Transverse colon (tissue), 4 donors: ENCODE data around the gene CDADC1. TPM values are rescaled to one million over a fixed set of nuclear protein-coding genes. Genes with fewer than 3 reads are reported as not detected.

ENCODE experiments used
- DNase-seq: peaks from one replicate; pipeline ENCODE4 v3.0.0-alpha.2; 2019
- H3K27ac ChIP-seq, 4 donors: fragments of 200-600 bp; sonication (generic); 2 replicates each; pipeline ENCODE4 v1.5.1; 2016 to 2018; ENCODE audit warnings: inconsistent platforms in 4 of 4
- H3K27me3 ChIP-seq: fragments of 200-600 bp; sonication (generic); 2 replicates; pipeline ENCODE4 v1.5.1; 2017; ENCODE audit warnings: inconsistent platforms
- H3K36me3 ChIP-seq, 4 donors: fragments of 200-600 bp; sonication (generic); 2 replicates each; pipeline ENCODE4 v1.5.1; 2017 to 2019; ENCODE audit warnings: inconsistent platforms in 4 of 4
- H3K4me1 ChIP-seq, 4 donors: fragments of 200-600 bp; sonication (generic); 2 replicates each; pipeline ENCODE4 v1.5.1; 2017 to 2020; ENCODE audit warnings: inconsistent platforms in 4 of 4
- H3K4me3 ChIP-seq, 4 donors: fragments of 200-600 bp; sonication (generic); 1 replicate in 1 of 4; 2 replicates in 3 of 4; pipeline versions ENCODE4 v1.5.1 to v1.6.1; 2017 to 2019; ENCODE audit warnings: inconsistent platforms in 4 of 4
- H3K9me3 ChIP-seq, 2 donors: fragments of 200-600 bp; sonication (generic); 2 replicates each; pipeline ENCODE4 v1.5.1; 2017 to 2019; ENCODE audit warnings: inconsistent platforms in 2 of 2
- CTCF ChIP-seq, 5 experiments: fragments of 200-600 bp in 3 of 5; fragments of 450-650 bp in 2 of 5; sonication (generic) in 3 of 5; IDR thresholded peaks; 1 replicate in 2 of 5; 2 replicates in 3 of 5; pipeline ENCODE4 v1.5.1; 2016 to 2017; ENCODE audit warnings: antibody characterized with exemption in 5 of 5, inconsistent platforms in 3 of 5, mild to moderate bottlenecking in 2 of 5, moderate library complexity in 1 of 5
- EP300 ChIP-seq: sonication (generic); formaldehyde crosslinking; IDR thresholded peaks from one replicate; pipeline ENCODE4 v1.6.1; 2017; ENCODE audit warnings: antibody characterized with exemption, low read depth
- POLR2A ChIP-seq: fragments of 450-650 bp; IDR thresholded peaks from one replicate; pipeline ENCODE4 v1.6.1; 2016; ENCODE audit warnings: antibody characterized with exemption, mild to moderate bottlenecking, moderate library complexity
- POLR2AphosphoS5 ChIP-seq, 3 donors: sonication (generic); formaldehyde crosslinking; IDR thresholded peaks; one replicate each; pipeline ENCODE4 v1.6.1; 2016; ENCODE audit warnings: antibody characterized with exemption in 3 of 3
- WGBS, 2 donors: methylation state at CpG; one replicate each; pipeline ENCODE4 v1.1.5; 2018; ENCODE audit warnings: low coverage in 1 of 2; 5-methylcytosine and 5-hydroxymethylcytosine counted together
- in situ Hi-C, 4 donors: fragments of 200-750 bp; cut with MboI; loops; one replicate each; pipeline versions ENCODE4 v1.15.0 to v1.15.1; 2017; ENCODE audit warnings: low sequenced_read_pairs in 3 of 4, low pct_ligation_motif_present in 1 of 4, low pct_unique_long_range_greater_than_20kb in 1 of 4
- intact Hi-C: fragments of 100-400 bp; cut with DNase I; formaldehyde crosslinking; loops from one replicate; pipeline ENCODE4 v1.15.1; 2023; ENCODE audit warnings: low total_unique reads
- total RNA-seq, 4 donors: library from RNA; depleted of rRNA; stranded (reverse); fragments of >200 nt; gene quantifications; one replicate each; pipeline ENCODE4 v1.1.0, GENCODE V29; 2016

CDADC1 gene
- total RNA-seq, 4 donors from 2014 or later = 0.75 to 7.9 (median 3.9) TPM

GRCh38 chr13:49210669-49211068 is 37.1 kb upstream of the CDADC1 start:
- H3K4me1 ChIP-seq = peaks cover 0 to 18% (median 5%) of the 10 kb centered on the region in 4 donors
- no peak overlapping the region for H3K27ac ChIP-seq
- DNase-seq = no peak
- in situ Hi-C loops = no loop called here
- H3K9me3 ChIP-seq = no peaks in the 10 kb centered on the region
- TF ChIP-seq POLR2A = no peak
- no peak for TF ChIP-seq POLR2AphosphoS5 (IDR thresholded peaks at IDR 0.05)
- TF ChIP-seq CTCF (IDR thresholded peaks at IDR 0.05) = no peak
- no peak for TF ChIP-seq EP300
- H3K36me3 ChIP-seq = peaks cover 0 to 36% (median 7%) of the 10 kb centered on the region in 4 donors
- H3K4me3 ChIP-seq = no peak overlapping the region
- H3K27me3 ChIP-seq = no peaks in the 10 kb centered on the region
- intact Hi-C loops = no loop called here
- 91% methylated on average over 5 of the region's 5 CpGs; no CpG with 5 or more reads in 1 of the 2 donors for WGBS, 2 donors

GRCh38 chr13:49213539-49213938 is 34.2 kb upstream of the CDADC1 start:
- H3K36me3 ChIP-seq = peaks cover 0 to 9% (median 0%) of the 10 kb centered on the region in 4 donors
- WGBS, 2 donors = 88 to 90% methylated on average over 1 of the region's 1 CpG
- DNase-seq = no peak
- intact Hi-C loops = no loop called here
- H3K4me3 ChIP-seq = no peak overlapping the region
- no peak overlapping the region for H3K27ac ChIP-seq
- H3K27me3 ChIP-seq = peaks cover 17% of the 10 kb centered on the region
- in situ Hi-C loops = no loop called here
- no peaks in the 10 kb centered on the region for H3K9me3 ChIP-seq
- TF ChIP-seq POLR2A (no peak), POLR2AphosphoS5 (IDR thresholded peaks at IDR 0.05) (no peak), EP300 (no peak), CTCF (IDR thresholded peaks at IDR 0.05) (no peak)
- H3K4me1 ChIP-seq = peaks cover 0 to 21% (median 5%) of the 10 kb centered on the region in 4 donors

- no peak overlapping the region for H3K27ac ChIP-seq
- TF ChIP-seq POLR2A = no peak
- TF ChIP-seq CTCF (IDR thresholded peaks at IDR 0.05) = no peak
- no peak for TF ChIP-seq POLR2AphosphoS5 (IDR thresholded peaks at IDR 0.05)
- no peak for TF ChIP-seq EP300
- WGBS, 2 donors = 61 to 65% methylated on average over 4 to 6 of the region's 6 CpGs
- H3K4me3 ChIP-seq = no peak overlapping the region
- DNase-seq = no peak
- intact Hi-C loops = no loop called here
- in situ Hi-C loops = no loop called here
- H3K36me3 ChIP-seq = peaks cover 0 to 2% (median 0%) of the 10 kb centered on the region in 4 donors
- H3K27me3 ChIP-seq = peaks cover 24% of the 10 kb centered on the region
- no peaks in the 10 kb centered on the region for H3K9me3 ChIP-seq
- H3K4me1 ChIP-seq = peaks cover 0 to 26% (median 5%) of the 10 kb centered on the region in 4 donors
Observed at GRCh38 chr13:49213997-49214916, 33.5 kb upstream of the CDADC1 start.

GRCh38 chr13:49214917-49215376 is 32.8 kb upstream of the CDADC1 start:
- peaks cover 31% of the 10 kb centered on the region for H3K27me3 ChIP-seq
- TF ChIP-seq CTCF (IDR thresholded peaks at IDR 0.05) = peak in 1 of 5 experiments; percentile 19
- no peak for TF ChIP-seq POLR2A
- H3K4me3 ChIP-seq = no peak overlapping the region
- WGBS, 2 donors = 38% methylated on average over 6 of the region's 6 CpGs; no CpG with 5 or more reads in 1 of the 2 donors
- peak; percentile 45 for DNase-seq
- in situ Hi-C loops (no loop called here), intact Hi-C loops (no loop called here)
- H3K36me3 ChIP-seq = no peaks in the 10 kb centered on the region
- no peaks in the 10 kb centered on the region for H3K9me3 ChIP-seq
- peaks cover 0 to 33% (median 5%) of the 10 kb centered on the region in 4 donors for H3K4me1 ChIP-seq
- no peak overlapping the region for H3K27ac ChIP-seq
